ENCODE results near the gene COL23A1. TPM values are rescaled to one million over a fixed set of nuclear protein-coding genes. Genes with fewer than 3 reads are reported as not detected.

The COL23A1 gene
- total and polyA plus RNA-seq, 2 of the 13 experiments (the other 11 are each of a cell fraction or from before 2014, with no cell fraction given), result not detected

DNA sequence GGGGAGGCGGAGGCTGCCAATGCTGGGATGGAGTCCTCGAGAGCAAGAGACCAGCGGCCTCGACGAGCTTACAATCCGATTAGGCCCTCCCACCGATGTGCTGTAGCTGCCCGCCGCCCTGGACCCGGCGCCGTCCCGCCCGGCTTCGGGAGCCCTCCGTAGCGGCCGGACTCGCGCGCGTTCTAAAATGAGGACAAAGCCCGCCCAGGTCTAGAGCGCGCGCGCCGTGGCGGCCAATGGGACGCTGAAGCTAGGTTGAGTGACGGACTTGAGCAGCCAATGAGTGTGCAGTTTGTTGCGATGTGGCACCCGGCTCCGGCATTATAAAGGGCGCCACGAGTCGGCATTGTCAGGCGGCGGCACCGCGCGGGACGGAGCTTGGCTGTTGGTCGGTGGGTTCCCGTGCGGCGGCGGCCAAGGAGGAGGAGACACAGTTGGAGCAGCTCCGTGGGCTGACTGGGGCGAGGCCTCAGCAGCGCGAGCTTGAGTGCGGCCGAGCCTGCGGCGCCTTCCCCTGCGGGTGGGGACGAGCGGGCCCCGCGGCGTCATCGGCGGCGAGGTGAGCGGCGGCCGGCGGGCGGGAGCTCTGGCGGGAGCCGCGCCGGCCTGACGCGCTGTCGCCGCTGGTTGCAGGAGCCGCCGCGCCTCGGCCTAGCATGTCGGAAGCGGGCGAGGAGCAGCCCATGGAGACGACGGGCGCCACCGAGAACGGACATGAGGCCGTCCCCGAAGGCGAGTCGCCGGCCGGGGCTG, 385.8 kb downstream of the COL23A1 start, which contains the start of gene HNRNPAB (continued):
- TF ChIP-seq, protein P1, sequence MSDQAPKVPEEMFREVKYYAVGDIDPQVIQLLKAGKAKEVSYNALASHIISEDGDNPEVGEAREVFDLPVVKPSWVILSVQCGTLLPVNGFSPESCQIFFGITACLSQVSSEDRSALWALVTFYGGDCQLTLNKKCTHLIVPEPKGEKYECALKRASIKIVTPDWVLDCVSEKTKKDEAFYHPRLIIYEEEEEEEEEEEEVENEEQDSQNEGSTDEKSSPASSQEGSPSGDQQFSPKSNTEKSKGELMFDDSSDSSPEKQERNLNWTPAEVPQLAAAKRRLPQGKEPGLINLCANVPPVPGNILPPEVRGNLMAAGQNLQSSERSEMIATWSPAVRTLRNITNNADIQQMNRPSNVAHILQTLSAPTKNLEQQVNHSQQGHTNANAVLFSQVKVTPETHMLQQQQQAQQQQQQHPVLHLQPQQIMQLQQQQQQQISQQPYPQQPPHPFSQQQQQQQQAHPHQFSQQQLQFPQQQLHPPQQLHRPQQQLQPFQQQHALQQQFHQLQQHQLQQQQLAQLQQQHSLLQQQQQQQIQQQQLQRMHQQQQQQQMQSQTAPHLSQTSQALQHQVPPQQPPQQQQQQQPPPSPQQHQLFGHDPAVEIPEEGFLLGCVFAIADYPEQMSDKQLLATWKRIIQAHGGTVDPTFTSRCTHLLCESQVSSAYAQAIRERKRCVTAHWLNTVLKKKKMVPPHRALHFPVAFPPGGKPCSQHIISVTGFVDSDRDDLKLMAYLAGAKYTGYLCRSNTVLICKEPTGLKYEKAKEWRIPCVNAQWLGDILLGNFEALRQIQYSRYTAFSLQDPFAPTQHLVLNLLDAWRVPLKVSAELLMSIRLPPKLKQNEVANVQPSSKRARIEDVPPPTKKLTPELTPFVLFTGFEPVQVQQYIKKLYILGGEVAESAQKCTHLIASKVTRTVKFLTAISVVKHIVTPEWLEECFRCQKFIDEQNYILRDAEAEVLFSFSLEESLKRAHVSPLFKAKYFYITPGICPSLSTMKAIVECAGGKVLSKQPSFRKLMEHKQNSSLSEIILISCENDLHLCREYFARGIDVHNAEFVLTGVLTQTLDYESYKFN (CRISPR knock-in tag; conservative IDR thresholded peaks at IDR 0.05), result peak; percentile 33; the same call in 1 of the 2 replicates
- TF ChIP-seq MLLT10 (CRISPR knock-in tag; IDR thresholded peaks at IDR 0.05) (no peak), THAP11 (CRISPR knock-in tag; IDR thresholded peaks at IDR 0.05) (peak; percentile 86), ZNF550 (CRISPR knock-in tag; IDR thresholded peaks at IDR 0.05; ENCODE audit: borderline replicate concordance) (0 out of 2 replicates have a peak, but pooled peaks have one; percentile 48), ZNF496 (CRISPR knock-in tag; IDR thresholded peaks at IDR 0.05; ENCODE audit: insufficient replicate concordance) (no peak), ASH2L (IDR thresholded peaks at IDR 0.05; ENCODE audit: insufficient read length, low read depth, low read length) (peak; percentile 56), YEATS4 (CRISPR knock-in tag; IDR thresholded peaks at IDR 0.05; ENCODE audit: borderline replicate concordance) (peak; percentile 98), HNF4A (CRISPR knock-in tag; IDR thresholded peaks at IDR 0.05) (peak; percentile 18; the same call in 1 of the 2 replicates), ZSCAN22 (CRISPR knock-in tag; IDR thresholded peaks at IDR 0.05) (peak; percentile 72; the same call in 1 of the 2 replicates), FOXC1 (CRISPR knock-in tag; IDR thresholded peaks at IDR 0.05; ENCODE audit: borderline replicate concordance) (peak; percentile 74; the same call in 1 of the 2 replicates), ZNF317 (CRISPR knock-in tag; IDR thresholded peaks at IDR 0.05) (peak; percentile 68)
- TF ChIP-seq, protein P2, sequence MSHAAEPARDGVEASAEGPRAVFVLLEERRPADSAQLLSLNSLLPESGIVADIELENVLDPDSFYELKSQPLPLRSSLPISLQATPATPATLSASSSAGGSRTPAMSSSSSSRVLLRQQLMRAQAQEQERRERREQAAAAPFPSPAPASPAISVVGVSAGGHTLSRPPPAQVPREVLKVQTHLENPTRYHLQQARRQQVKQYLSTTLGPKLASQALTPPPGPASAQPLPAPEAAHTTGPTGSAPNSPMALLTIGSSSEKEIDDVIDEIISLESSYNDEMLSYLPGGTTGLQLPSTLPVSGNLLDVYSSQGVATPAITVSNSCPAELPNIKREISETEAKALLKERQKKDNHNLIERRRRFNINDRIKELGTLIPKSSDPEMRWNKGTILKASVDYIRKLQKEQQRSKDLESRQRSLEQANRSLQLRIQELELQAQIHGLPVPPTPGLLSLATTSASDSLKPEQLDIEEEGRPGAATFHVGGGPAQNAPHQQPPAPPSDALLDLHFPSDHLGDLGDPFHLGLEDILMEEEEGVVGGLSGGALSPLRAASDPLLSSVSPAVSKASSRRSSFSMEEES (CRISPR knock-in tag; IDR thresholded peaks at IDR 0.05), result peak; percentile 84
- TF ChIP-seq, protein P3, sequence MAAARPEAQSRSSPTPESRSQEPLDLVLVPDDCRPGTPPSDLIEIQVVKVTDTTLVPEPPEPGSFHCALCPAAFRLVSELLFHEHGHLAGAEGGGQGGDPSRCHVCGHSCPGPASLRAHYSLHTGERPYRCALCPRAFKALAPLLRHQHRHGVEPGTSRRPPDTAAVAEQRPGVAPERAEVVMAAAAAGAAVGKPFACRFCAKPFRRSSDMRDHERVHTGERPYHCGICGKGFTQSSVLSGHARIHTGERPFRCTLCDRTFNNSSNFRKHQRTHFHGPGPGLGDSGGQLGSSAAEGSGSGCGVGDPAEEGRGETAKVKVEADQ (CRISPR knock-in tag; IDR thresholded peaks at IDR 0.05; ENCODE audit: borderline replicate concordance), result no peak
- TF ChIP-seq, protein P4, sequence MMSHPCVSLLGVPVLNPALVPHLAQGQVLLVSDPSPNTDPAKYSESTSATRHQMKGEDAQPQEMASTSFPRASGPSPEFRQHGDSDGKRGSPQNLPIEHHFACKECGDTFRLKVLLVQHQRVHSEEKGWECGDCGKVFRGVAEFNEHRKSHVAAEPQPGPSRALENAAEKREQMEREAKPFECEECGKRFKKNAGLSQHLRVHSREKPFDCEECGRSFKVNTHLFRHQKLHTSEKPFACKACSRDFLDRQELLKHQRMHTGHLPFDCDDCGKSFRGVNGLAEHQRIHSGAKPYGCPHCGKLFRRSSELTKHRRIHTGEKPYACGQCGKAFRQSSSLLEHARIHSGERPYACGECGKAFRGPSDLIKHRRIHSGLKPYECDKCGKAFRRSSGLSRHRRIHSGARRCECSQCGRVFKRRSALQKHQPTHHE (CRISPR knock-in tag; IDR thresholded peaks at IDR 0.05; ENCODE audit: borderline replicate concordance), result peak; percentile 88
- TF ChIP-seq, protein P5, sequence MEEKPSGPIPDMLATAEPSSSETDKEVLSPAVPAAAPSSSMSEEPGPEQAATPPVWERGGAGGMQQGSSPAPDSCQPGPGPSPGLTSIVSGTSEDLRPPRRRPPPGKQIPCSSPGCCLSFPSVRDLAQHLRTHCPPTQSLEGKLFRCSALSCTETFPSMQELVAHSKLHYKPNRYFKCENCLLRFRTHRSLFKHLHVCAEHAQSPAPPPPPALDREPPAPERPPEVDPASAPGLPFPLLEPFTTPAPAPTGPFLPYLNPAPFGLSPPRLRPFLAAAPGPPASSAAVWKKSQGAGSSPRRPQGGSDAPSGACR (CRISPR knock-in tag; IDR thresholded peaks at IDR 0.05), result peak; percentile 62; the same call in 1 of the 2 replicates
- TF ChIP-seq, protein P6, sequence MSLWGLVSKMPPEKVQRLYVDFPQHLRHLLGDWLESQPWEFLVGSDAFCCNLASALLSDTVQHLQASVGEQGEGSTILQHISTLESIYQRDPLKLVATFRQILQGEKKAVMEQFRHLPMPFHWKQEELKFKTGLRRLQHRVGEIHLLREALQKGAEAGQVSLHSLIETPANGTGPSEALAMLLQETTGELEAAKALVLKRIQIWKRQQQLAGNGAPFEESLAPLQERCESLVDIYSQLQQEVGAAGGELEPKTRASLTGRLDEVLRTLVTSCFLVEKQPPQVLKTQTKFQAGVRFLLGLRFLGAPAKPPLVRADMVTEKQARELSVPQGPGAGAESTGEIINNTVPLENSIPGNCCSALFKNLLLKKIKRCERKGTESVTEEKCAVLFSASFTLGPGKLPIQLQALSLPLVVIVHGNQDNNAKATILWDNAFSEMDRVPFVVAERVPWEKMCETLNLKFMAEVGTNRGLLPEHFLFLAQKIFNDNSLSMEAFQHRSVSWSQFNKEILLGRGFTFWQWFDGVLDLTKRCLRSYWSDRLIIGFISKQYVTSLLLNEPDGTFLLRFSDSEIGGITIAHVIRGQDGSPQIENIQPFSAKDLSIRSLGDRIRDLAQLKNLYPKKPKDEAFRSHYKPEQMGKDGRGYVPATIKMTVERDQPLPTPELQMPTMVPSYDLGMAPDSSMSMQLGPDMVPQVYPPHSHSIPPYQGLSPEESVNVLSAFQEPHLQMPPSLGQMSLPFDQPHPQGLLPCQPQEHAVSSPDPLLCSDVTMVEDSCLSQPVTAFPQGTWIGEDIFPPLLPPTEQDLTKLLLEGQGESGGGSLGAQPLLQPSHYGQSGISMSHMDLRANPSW (CRISPR knock-in tag; IDR thresholded peaks at IDR 0.05; ENCODE audit: borderline replicate concordance), result peak; percentile 58; the same call in 1 of the 2 replicates
